Endothelial cell (in vitro differentiated cells): ENCODE results near the gene CORO7. TPM values are rescaled to one million over a fixed set of nuclear protein-coding genes. Genes with fewer than 3 reads are reported as not detected.

Experiments used
- DNase-seq: peaks from one replicate; pipeline ENCODE4 v3.0.0; 2021; ENCODE audit warnings: low spot score
- H3K27ac Mint-ChIP-seq: one replicate; pipeline ENCODE4 v1.8.0; 2021; ENCODE audit warnings: mixed read lengths, inconsistent platforms; ENCODE audit not compliant: unreplicated experiment
- H3K27me3 Mint-ChIP-seq: one replicate; pipeline ENCODE4 v1.8.0; 2021; ENCODE audit warnings: mild to moderate bottlenecking, moderate library complexity, mixed read lengths, inconsistent platforms; ENCODE audit not compliant: unreplicated experiment
- H3K36me3 Mint-ChIP-seq: one replicate; pipeline ENCODE4 v1.8.0; 2021; ENCODE audit warnings: mild to moderate bottlenecking, low read depth, mixed read lengths, inconsistent platforms; ENCODE audit not compliant: unreplicated experiment
- H3K4me1 Mint-ChIP-seq: one replicate; pipeline ENCODE4 v1.8.0; 2021; ENCODE audit warnings: mild to moderate bottlenecking, mixed read lengths, inconsistent platforms; ENCODE audit not compliant: unreplicated experiment
- H3K4me3 Mint-ChIP-seq: one replicate; pipeline ENCODE4 v1.8.0; 2021; ENCODE audit warnings: mild to moderate bottlenecking, mixed read lengths, inconsistent platforms; ENCODE audit not compliant: unreplicated experiment
- H3K9me3 Mint-ChIP-seq: one replicate; pipeline ENCODE4 v1.8.0; 2021; ENCODE audit warnings: mixed read lengths, inconsistent platforms; ENCODE audit not compliant: unreplicated experiment
- CTCF ChIP-seq: fragments of 200-600 bp; sonication (generic); IDR thresholded peaks from one replicate; pipeline ENCODE4 v1.5.0; 2021; ENCODE audit warnings: antibody characterized with exemption; ENCODE audit not compliant: unreplicated experiment
- total RNA-seq: library from RNA; stranded (reverse); fragmentation: NEBNext Ultra II Directional; extraction: Animal tissue kit (Norgen Biotek cat#: 25700); gene quantifications from one replicate; pipeline ENCODE4 v1.2.1, GENCODE V29; 2021; ENCODE audit not compliant: unreplicated experiment

The CORO7 gene
- total RNA-seq, 1 donor from 2014 or later: 103 TPM

- peak overlapping the region; percentile 80 for H3K4me3 Mint-ChIP-seq
- H3K9me3 Mint-ChIP-seq: no peaks in the 10 kb centered on the region
- DNase-seq: no peak
- H3K27me3 Mint-ChIP-seq: peaks cover 9% of the 10 kb centered on the region
- H3K4me1 Mint-ChIP-seq: peaks cover 3% of the 10 kb centered on the region
- no peaks in the 10 kb centered on the region for H3K36me3 Mint-ChIP-seq
- TF ChIP-seq CTCF: no peak
- H3K27ac Mint-ChIP-seq: peak overlapping the region; percentile 74
Measured at GRCh38 chr16:4306470-4307214, 109.8 kb downstream of the CORO7 start.

Other genes starting within 250 kb of the CORO7 start
- 0.26 TPM for gene SRL, start 174.5 kb downstream of the CORO7 start, total RNA-seq
- gene TFAP4, start 143.6 kb downstream of the CORO7 start, total RNA-seq: 6.2 TPM
- gene GLIS2, start 100.5 kb downstream of the CORO7 start, total RNA-seq: 1.6 TPM
- gene PAM16, start 65.3 kb downstream of the CORO7 start, total RNA-seq: 29.5 TPM
- gene VASN, start 44.7 kb downstream of the CORO7 start, total RNA-seq: 0.67 TPM
- gene DNAJA3, start 9.3 kb upstream of the CORO7 start, total RNA-seq: 32.0 TPM
- gene NMRAL1, start 58.0 kb upstream of the CORO7 start, total RNA-seq: 35.3 TPM
- 225 TPM for gene HMOX2, start 59.8 kb upstream of the CORO7 start, total RNA-seq
- 25.6 TPM for gene CDIP1, start 122.2 kb upstream of the CORO7 start, total RNA-seq
- gene C16orf96, start 139.7 kb upstream of the CORO7 start, total RNA-seq: 0.54 TPM
- gene UBALD1, start 198.3 kb upstream of the CORO7 start, total RNA-seq: 31.0 TPM
- gene MGRN1, start 208.2 kb upstream of the CORO7 start, total RNA-seq: 82.5 TPM